Sciatic nerve (tissue), 2 donors: ENCODE results near the gene ZNF385A. TPM values are rescaled to one million over a fixed set of nuclear protein-coding genes. Genes with fewer than 3 reads are reported as not detected.

ENCODE experiments used
- ATAC-seq: fragments of 200-7000 bp; cut with Tn5 transposase; one replicate; pipeline ENCODE4 v1.9.1; 2020; ENCODE audit warnings: mild to moderate bottlenecking, moderate library complexity
- DNase-seq: peaks from one replicate; pipeline ENCODE4 v3.0.0-alpha.2; 2020; ENCODE audit warnings: low spot score
- intact Hi-C: fragments of 100-400 bp; cut with DNase I; formaldehyde crosslinking; loops from one replicate; pipeline ENCODE4 v1.14.2; 2022
- total RNA-seq: library from RNA; stranded (reverse); fragmentation: NEBNext Ultra II Directional; extraction: Animal tissue kit (Norgen Biotek cat#: 25700); gene quantifications from one replicate; pipeline ENCODE4 v1.2.1, GENCODE V29; 2021
- donor health status: DM: no; HTN: no; CAD: no.
- donor health status: DM: no; HTN: no; CAD: no.

Gene ZNF385A
- total RNA-seq, 1 donor from 2014 or later, result 12.0 TPM

- DNase-seq, result peak; percentile 82
- peak; percentile 83 for ATAC-seq
Measured at GRCh38 chr12:54378796-54379397, 5.6 kb downstream of the ZNF385A start.

GRCh38 chr12:54377797-54378515 lies 6.6 kb downstream of the ZNF385A start:
- DNase-seq (no peak), ATAC-seq (no peak)
- intact Hi-C loops, result no loop called here

More at GRCh38 chr12:54378796-54379397, 5.6 kb downstream of the ZNF385A start:
- intact Hi-C loops, result no loop called here

GRCh38 chr12:54377007-54377406 lies 7.5 kb downstream of the ZNF385A start:
- intact Hi-C loops, result no loop called here
- no peak for DNase-seq
- ATAC-seq, result no peak

- ATAC-seq, result peak; percentile 46
- no peak for DNase-seq
- intact Hi-C loops, result no loop called here
Measured at GRCh38 chr12:54376596-54376995, 7.9 kb downstream of the ZNF385A start.

DNA sequence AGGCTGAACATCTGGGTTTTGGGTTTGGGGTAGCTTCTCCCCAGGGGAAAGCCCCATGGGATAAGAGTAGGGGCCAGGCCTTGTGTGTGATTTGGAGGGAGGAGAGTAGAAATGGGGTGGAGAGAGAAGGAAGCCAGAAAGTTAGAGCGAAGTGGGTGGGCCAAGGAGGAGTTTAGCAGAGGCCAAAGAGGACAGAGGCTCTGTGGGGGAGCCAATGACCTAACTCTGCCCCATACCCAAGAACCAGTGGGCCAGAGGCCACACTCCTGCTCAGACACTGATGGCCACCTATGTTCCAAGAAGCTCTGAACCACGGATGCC lies 9.3 kb downstream of the ZNF385A start:
- intact Hi-C loops, result no loop called here
- ATAC-seq (peak; percentile 4), DNase-seq (no peak)

DNA sequence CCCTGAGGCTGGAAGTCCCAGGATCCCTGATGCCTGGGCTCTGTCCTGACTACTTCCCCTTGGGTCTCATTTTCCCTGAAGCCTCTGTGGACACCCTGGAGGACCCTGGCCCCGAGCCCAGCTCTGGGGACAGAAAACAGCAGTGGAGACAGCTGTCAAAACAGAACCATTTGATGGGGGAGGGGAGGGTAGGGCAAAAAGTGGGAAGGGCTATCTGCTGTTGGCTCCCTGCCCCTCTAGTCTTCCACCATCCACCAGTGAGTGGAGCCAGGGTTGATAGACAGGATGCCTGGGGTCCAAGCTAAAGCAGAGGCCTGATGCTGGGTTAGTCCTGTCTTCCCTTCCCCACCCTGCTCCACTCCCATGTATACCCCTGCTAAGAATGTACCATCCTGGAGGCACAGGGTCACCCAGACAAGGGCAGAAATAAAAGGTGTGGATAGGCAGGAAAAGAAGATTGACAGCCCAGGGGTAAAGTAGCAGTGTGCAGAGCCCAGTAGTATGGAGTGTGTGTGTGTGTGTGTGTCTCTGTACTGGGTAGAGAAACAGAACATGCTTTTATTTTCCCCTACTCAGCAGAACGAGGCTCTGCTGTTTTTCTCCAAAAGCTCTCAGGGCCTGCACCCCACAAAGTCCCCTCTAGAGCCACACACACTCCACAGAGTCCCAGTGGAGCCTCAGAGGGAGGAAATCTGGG lies 9.8 kb downstream of the ZNF385A start:
- ATAC-seq, result no peak
- intact Hi-C loops, result no loop called here
- no peak for DNase-seq

- ATAC-seq, result no peak
Measured at GRCh38 chr12:54373649-54374561, 10.6 kb downstream of the ZNF385A start.

GRCh38 chr12:54372113-54372806 lies 12.3 kb downstream of the ZNF385A start:
- no peak for DNase-seq
- no peak for ATAC-seq
- intact Hi-C loops, result no loop called here

More at GRCh38 chr12:54373649-54374561, 10.6 kb downstream of the ZNF385A start:
- intact Hi-C loops, result no loop called here
- no peak for DNase-seq

GRCh38 chr12:54371328-54372112 lies 13.0 kb downstream of the ZNF385A start:
- ATAC-seq (peak; percentile 17), DNase-seq (peak; percentile 74)
- intact Hi-C loops, result no loop called here

- intact Hi-C loops, result no loop called here
- DNase-seq, result peak; percentile 87
- peak; percentile 75 for ATAC-seq
Measured at GRCh38 chr12:54370171-54370730, 14.3 kb downstream of the ZNF385A start.

- ATAC-seq (peak; percentile 42), DNase-seq (no peak)
- intact Hi-C loops, result no loop called here
Measured at GRCh38 chr12:54369597-54370131, 14.9 kb downstream of the ZNF385A start.

DNA sequence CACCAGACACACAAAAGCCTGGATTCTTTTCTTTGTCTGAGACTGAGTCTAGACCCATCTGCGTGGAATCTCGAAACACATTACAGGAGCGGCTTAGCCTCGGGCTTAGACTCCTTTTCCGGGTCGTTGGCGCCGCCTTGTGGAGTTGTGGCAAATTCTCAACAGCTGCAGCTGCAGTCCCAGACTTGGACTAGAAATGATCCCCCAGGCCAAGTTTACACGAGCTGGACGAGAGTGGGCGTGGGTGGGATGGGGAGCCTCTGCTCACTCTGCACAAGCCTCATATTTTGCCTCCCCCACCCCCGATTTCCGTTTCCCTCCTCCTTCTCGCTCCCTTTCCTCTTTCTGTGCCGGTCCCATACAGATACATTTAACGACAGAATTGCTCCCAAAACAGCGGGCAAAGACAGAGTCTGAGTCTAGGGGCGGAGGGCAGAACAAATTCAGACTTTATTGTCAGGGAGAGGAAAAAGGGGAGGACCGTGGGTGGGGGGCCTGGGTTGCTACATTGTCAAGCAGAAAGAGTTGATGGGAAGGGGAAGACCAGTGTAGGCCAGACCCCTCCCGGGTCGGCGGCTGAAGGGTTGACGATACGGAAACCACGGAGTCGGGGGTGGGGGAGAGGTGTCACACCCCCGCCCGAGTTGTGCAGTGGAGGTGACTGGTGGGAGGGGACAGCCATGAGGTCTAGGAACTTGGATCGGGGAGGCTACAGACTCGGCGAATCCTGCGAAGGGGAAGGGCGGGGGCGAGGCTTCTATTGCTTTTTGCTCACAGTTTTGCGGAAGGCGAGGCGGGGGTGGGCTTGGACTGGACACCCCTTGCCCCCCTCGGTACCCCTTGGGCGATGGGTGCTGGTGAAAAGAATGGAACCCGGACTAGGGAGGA lies 15.6 kb downstream of the ZNF385A start:
- peak; percentile 81 for ATAC-seq
- DNase-seq, result peak; percentile 96
- intact Hi-C loops, result no loop called here

- ATAC-seq, result no peak
Measured at GRCh38 chr12:54368025-54368708, 16.4 kb downstream of the ZNF385A start.

GRCh38 chr12:54364413-54364812 lies 20.1 kb downstream of the ZNF385A start, which contains the start of gene GPR84:
GPR84 (minus strand) TSS chr12:54364486; CDS start chr12:54363851, 635 bp downstream.
- ATAC-seq (no peak), DNase-seq (no peak)
- intact Hi-C loops, result loop anchor here (5.0 kb wide), 1 partner anchor 142 kb away; no protein-coding TSS in a partner anchor

More at GRCh38 chr12:54368025-54368708, 16.4 kb downstream of the ZNF385A start:
- intact Hi-C loops, result no loop called here
- no peak for DNase-seq

GRCh38 chr12:54363618-54364017 lies 20.9 kb downstream of the ZNF385A start:
- intact Hi-C loops, result loop anchor here (5.0 kb wide), 1 partner anchor 141 kb away; no protein-coding TSS in a partner anchor
- ATAC-seq (no peak), DNase-seq (no peak)
